Germinal center (tissue), 1 donor: Measurements from ENCODE around the gene PPP1R37.

ENCODE experiments used
- DNase-seq: peaks from one replicate; pipeline ENCODE4 v3.0.0; 2012; ENCODE audit warnings: mixed read lengths, low spot score

Gene PPP1R37

DNA sequence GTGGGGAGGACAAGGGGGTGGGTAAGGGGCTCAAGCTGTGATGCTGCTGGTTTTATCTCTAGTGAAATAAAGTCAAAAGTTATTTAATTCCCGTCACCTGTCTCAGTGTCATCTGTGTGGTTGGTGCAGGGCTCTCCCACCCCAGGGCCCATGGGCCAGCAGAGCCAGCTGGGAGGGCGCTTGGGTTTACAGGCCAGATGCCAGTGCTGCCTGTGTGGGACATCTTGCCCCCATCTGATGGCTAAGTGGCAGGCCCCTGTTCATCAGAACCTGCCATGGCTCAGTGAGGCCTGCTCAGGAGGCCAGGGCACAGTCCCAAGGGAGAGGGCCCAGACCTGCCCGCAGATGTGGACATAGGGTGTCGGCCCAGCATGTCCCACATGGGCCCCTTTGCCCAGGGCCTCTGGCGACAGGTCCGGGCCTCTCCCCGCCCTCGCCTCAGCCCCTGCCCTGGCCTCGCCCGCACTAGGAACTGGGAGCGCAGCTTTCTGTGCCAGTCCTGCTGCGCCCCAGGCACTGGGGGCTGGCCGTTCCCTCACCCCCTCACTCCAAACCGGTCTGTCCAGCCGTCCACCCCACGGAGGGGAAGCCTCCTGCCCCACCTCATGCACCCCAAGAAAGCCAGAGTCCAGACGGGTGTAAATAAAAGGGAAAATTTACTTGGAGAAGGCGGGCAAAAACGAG lies 22.0 kb upstream of the PPP1R37 start:
- no peak for DNase-seq

DNA sequence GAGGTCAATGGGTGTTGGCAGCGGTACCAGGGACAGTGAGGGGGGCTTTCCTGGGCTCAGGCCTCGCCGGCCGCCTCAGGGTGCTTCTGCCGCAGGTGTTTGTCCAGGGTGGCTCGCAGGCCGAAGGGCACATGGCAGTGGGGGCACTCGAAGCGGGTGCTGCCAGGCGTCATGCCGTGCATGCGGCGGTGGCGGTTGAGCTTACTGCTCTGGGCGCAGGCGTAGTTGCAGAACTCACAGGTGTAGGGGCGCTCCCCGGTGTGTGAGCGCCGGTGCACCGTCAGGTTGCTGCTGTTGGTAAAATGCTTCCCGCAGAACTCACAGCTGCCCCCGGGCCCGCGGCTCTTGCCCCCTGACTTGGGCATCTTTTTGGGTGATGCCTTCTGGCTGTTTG lies 21.4 kb upstream of the PPP1R37 start:
- DNase-seq, result no peak

DNA sequence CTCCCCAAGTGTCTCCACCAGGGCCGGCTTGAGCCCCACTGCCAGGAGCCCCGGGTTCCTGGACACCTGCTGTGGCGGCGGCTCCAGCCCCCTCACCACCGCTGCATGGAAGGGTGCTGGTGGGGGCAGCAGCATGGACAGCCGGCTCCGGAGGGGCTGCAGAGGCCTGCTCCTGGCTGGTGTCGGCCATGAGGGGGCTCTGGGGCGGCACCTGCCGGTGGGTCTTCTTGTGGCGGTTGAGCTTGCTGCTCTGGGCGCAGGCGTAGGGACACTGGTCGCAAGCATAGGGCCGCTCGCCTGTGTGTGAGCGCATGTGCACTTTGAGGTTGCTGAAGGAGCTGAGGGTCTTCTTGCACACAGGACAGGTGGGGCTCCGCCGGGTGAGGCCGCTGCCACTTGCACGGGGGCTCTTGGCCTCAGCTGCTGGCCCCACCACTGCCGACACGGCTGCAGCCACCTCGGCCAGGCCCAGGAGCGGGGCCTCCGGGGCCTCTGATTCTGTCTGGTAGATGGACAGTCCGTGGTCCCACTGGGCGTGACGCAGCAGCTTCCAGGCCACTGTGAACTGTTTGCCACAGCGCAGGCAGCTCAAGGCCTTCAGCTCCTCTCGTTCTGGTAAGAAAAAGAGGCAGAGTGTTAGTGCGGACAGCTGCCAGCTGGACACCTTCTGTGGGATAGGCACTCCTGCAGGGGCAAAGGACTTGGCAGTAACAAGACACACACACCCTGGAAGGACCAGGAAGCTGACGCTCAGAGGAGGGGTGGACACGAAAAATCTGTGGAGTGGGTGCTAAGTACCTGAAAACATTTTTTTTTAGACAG lies 20.8 kb upstream of the PPP1R37 start:
- no peak for DNase-seq

DNA sequence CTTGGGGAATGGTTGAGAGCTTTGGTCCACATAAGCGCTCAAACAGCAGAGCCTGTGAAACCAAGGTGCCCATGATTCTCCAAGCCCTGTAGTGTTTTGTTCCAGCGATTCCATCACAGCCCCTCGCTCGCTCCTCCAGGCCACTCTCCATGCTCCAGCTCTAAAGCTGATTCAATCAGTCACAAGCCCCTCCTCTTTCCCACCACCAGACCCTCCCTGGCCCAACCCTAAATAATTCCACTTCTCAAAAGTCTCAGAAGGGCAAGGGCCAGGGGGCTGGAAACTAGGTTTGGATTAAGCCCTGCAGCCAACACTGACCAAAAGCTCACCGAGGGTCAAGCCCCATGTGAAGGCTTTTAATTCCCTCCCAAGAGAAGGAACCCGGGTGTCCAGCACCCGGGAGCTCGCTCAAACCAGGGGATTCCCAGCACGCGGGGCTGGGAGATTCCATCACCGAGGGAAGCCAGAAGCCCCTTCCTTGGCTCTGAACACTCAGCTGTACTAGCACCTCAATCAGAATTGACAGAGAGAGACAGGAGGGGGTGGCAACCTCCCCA lies 18.2 kb upstream of the PPP1R37 start:
- no peak for DNase-seq

DNA sequence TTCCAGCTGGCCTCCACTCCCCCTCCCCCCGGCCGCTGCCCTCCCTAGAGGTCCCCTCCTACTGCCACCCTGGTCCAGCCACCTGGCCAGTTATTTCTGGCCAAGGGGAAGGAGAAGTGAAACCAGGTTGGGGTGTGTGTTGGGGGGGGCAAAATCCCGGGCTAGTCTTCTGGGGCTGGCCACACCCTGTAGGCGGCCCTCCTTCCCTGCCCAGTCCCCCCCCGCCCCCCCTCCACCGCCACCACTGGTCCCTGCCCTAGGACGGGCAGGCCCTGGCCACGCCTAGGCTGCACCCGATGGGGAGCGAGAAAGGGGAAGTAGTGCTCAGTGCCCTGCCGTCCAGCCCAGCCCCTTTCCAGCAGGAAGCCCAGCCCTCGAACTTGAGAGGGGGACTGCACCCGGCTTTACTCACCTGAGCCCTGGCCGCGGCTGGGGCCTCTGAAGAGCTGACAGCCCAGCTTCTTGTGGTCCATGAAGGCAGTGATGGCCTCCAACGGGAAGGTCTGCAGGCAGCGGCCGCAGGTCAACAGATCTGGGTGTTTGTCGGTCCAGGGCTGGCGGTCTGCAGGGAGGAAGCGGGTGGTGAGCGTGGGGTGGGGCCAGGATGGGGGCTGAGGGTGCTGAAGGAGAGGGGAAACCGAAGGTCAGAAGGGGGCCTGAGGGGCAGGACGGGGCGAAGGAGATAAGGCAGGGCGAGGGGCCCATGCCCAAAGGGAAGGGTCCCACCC lies 17.5 kb upstream of the PPP1R37 start:
- peak; percentile 92 for DNase-seq

DNA sequence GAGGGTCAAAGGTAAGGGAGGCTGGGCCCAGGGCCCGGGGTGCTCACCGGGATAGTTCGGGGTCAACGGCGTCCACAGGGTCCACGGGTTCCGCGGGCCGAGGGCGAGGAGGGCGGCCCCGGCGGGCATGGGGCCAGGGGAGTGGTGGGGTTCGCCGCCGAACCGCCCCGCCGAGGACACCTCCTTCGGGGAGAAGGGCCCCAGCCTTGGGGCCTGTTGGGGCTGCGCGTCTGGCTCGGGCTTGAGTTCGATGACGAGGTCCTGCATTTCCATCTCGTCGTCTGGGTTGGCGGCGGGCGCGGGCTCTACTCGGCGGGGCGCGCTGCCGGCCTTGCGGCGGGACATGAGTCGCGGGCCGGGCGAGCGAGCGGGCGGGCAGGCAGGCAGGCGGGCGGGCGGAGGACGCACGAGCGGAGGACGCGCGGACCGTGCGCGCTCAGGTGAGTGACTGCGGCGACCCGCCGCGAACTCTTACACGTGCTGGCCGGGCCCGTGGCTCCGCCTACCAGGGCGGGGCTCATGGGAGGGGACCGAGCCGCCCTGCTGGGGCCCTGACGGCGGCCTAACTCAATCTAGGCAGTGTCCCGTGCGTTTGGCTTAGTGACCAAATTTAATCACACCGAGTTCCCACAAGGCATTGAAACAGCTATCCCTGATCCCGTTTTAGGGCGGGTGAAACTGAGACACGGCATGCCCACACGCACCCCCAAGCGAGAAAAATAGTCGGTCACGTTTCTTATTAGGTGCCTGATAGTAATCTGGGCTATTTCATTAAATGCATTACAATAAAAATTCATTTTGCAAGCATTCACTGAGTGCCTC lies 16.7 kb upstream of the PPP1R37 start, which contains the start of gene ZNF296:
Gene ZNF296, minus strand, starts transcription at position 450 of the 822 bp plus-strand sequence. Its CDS starts 105 bp downstream, at position 345.
- DNase-seq, result peak; percentile 89

DNA sequence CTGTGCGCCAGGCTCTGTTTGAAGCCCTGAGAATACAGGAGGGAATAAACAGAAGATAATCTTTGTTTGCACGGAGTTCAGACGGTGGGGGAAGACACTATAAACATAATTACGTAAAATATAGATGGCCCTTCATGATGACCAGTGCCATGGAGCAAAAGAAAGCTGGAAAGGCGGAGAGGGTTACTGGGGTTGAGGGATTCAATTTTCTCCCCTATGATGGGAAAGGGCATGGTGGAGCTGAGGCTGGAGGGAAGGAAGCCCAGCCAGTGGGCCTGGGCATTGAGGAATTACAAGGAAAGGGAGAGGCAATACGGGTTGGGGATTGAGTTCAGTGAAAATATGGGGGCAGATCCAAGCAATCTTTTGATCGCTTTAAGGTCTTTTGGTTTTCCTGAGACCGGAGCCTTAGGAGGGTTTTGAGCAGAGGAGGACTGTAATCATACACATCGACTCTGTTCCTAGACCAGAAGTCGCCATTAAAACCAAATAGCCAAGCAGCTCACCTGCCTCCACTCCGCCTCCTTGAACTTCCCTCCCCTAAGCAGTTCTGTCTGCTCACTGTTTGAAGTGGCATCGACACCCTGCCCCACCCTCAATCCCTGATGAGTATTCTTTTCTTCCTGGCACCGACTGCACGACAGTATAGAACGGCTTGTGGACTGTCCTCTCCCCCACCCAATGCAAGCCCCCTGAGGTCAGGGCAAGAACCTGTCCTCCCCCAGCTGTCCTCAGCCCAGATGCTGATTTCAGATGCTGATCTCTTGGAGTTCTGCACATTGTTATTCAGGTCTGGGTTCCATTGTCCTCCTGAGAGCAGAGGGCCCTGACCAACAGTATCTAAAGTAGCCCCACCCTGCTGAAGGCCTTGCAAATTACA lies 15.9 kb upstream of the PPP1R37 start:
- no peak for DNase-seq

DNA sequence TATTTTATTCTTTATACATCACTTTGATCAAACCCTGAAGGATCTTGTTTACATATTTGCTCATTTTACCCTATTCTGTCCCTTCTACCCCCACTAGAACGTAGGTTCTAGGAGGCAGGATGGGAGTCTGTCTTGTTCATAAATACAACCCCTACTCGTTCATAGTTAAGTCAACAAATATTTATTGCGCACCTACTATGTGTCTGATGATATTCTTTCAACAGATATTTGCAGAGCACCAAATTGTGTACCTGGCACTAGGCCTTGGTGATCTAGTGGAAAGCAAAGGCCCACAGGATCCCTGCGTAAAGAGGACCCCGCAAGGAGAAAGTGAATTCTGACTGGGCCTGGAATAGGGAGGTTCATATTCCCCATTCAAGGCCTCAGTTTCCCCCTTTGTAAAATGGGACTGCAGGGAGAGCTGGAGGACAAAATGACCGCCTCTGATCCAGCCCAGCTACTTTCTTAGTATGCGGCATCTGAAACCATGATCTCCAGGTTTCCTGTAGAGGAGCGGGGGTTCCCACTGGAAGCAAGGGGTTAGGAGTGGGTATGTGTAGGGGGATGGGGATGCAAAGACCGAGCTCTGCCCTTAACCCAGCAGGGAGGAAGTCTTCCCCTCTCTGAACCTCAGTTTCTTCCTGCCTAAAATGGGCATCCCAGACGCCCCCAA lies 14.5 kb upstream of the PPP1R37 start:
- no peak for DNase-seq

DNA sequence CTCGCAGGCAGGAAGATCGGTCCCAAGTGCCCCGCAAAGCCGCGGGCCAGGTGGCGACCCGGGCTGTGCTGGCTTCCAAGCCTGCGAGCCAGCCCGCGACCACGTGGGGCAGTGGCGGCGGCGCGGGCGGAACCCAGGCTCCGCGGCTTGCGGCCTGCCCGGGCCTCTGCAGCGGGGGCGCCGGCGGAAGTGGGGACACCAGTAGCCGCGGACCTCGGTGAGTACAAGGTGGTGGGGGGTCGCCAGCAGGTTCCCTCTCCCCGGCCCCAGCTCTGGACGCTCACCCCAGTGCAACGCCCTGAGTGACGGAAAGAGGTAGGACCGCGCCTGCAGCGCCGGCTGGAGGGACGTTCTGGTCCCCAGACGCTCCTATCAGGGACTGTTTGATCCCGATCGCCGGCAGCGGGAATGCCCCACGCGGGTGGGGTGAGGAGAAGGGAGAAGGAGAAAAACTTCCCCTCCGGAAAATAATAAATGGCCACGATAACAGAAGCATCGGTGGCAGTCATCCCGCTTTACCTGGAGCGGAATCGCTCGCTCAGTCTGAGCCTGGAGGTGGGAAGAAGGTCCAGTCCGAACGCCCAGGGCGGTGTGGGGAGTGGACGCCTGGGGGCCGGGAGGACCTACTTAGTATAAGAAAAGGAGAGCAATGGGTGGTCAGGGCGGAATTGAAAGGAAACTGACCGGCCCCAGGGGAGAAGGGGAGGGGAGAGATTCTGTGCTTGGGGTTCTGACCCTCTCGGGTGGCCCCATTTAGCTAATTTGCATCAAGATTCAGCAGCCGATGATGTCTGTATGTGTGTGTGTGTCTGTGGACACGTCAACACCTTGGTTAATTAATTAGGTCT lies 13.7 kb upstream of the PPP1R37 start, which contains the start of gene GEMIN7:
Gene GEMIN7, plus strand, starts transcription at position 198 of the 848 bp plus-strand sequence. CDS start 10,855 bp downstream, outside the sequence.
- DNase-seq, result peak; percentile 80

DNA sequence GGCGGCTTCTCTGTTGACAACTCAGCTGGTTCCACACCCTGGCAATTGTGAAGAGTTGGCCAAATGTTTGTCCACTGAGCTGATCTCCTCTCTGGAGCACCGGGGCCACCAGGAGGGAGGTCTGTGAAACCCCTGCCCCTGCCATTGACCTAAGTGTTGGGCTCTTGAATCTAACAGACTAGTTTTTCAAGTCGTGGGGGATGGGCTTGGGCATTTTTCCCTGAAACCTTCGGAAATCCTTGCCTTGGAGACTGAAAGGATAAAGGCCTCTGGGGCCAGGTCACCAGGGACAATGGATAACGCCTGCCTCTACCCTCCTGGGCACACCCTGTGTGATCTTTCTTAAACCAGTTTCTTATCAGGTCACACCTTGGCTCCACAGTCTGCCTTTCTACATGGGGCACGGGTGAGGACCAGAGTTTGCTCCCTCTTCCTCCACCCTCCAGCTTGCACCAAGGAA lies 13.0 kb upstream of the PPP1R37 start:
- DNase-seq, result no peak

DNA sequence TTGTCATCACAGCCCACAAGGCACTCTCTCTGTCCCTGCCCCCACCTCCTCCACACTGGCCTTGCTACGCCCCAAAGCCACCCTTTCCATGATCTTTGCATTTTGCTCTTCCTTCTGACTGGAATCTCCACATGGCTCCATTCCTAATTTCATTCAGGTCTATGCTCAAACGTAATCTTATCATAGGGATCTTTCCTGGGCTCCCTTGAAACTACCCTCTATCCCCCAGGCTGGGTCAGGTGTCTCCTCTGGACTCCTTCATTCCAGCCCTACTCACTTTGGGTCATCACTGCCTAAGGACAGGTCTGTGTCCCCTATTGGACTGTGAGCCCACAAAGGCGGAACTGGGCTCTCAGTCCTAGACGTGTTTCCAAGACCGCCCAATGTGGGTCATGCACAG lies 10.8 kb upstream of the PPP1R37 start:
- DNase-seq, result no peak

DNA sequence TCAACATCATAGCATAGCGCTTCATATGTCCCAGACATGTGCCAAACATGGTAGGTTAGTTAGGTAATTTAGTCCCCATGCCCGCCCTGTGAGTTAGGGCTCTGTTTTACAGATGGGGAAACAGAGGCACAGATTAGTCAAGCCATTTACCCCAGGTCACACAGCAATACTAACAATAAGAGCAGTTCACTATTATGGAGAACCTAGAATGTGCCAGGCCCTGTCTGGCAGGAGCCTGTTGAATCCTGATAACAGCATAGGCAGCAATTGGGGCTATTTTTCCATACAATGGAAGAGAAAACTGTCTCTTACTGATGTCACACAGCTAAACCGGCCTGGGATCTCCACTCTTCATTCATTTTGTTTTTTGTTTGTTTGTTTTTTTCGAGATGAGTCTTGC lies 6.5 kb upstream of the PPP1R37 start:
- no peak for DNase-seq

DNA sequence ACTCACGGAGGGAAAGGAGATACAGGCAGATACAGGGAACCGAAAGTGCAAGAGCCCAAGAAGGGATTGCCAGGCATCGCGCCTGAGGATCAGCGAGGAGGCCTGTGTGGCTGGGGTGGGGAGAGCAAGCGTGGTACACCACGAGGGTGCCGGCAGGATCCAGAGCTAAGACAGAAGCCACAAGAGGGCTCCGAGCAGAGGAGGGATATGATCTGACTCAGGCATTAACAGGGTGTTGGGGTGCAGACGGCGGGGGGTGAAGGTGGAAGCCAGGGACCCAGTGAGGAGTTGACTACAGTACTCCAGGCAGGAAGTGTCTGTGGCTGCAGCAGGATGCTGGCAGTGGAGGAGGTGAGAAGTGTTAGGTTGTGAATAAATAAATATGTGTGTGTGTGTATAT lies 5.4 kb upstream of the PPP1R37 start:
- no peak for DNase-seq

DNA sequence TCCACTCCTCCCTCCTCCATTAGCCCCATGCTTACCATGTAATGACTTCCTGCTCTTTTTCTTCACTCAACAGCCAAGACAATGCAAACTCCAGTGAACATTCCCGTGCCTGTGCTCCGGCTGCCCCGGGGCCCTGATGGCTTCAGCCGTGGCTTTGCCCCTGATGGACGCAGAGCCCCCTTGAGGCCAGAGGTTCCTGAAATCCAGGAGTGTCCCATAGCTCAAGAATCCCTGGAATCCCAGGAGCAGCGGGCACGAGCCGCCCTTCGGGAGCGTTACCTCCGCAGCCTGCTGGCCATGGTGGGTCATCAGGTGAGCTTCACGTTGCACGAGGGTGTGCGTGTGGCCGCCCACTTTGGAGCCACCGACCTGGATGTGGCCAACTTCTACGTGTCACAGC lies 2.9 kb upstream of the PPP1R37 start:
- DNase-seq, result no peak

DNA sequence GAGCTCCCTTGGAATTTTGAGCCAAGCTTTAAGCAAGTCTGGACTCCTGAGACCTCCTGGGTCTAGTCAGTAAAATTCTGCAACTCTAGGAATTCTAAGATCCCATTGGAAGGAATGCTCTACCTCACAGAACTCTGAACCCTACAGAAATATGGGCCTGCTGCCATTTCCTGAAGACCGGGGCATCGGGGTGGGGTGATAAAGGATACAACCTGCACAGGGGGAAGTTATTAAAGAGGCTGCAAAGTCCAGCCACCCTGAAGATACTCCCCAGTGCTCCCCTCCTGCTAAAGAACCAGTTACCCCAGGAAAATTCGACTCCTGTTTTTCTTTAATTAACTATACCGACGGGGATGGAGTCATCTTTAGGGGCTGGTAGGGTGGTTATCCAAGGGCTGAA lies 2.4 kb upstream of the PPP1R37 start:
- no peak for DNase-seq

DNA sequence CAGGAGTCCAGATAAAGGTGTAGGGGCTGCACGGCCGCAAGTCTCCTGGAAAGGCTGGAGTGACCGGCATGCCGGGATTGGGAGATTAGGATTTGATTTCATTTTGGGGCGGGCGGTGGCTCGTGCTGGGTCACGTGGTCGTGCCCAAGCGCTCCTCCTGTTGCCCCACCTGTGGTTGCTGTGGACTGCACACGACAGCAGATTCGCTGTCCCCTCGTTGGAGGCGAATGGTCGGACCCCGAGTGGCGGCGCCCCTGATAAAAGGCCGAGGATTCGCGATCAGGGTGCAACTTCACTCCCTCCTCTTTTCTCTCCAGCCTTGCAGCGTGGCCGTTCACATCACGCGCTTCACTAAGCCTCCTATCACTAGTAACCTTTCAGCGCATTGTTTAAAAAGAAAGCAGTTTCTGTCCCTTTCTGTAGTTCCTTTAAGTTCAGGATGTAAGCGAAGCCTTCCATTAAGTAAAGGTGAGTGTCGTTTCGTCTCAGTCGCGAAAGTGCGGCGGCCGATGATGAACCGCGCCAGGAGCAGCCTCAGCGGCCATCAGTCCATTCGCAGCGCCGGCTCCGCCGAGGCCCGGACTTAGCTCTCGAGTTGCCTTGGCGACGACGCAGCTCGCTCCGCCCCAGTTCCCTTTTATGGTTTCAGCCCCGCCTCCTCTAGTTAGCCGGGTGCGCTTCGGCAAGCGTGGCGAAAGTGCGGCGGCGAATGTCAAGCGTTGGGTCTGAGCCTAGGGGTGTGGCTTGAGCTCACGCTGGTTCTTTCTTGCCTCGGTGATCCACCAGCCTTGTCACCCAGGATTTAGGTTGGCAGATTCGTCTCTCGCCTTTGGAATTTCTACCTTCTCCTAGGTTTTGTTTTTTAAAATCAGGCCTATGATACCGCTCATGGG lies 1.7 kb upstream of the PPP1R37 start:
- peak; percentile 93 for DNase-seq

DNA sequence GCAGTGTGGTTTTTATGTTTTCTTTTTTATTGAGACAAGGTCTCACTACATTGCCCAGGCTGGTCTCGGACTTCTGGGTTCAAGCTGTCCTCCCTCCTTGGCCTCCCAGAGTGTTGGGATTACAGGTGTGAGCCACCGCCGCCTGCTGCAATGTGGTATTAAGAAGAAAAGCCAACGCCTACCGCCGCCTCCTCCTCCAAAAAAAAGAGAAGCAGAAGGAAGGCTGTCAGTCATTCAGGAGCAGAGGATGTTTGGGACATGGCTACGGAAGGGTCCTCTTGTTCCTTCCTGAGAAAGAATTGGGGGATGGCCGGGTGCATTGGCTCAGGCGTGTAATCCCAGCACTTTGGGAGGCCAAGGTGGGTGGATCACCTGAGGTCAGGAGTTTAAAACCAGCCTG lies 1.2 kb downstream of the PPP1R37 start:
- DNase-seq, result no peak

DNA sequence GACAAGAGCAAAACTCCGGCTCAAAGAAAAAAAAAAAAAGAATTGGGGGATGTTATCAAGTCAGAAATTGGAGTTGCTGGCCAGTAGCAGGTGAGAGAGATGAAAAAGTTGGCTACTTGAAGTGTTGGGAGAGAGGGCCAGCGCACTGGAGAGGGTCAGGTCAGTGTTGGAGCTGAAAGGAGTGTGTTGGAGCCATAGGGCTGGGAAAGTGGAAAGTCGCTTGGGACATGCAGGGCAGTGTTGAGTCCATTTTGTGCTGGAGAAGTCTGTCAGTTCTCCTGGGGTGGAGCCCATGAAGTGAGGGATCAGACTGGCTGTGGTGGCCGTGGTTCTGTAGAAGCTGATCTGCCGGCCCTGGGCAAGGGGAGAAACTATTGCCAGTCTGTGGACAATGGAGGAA lies 1.7 kb downstream of the PPP1R37 start:
- no peak for DNase-seq
